ENCODE measurements around the gene PRKACA. TPM values are rescaled to one million over a fixed set of nuclear protein-coding genes. Genes with fewer than 3 reads are reported as not detected.

The PRKACA gene
- total and polyA plus RNA-seq, 4 donors = 53.7 to 125 (median 89.4) TPM

- no peak for DNase-seq
- ATAC-seq (ENCODE audit: low FRiP score) = no peak
- H3K27ac ChIP-seq (ENCODE audit: low read depth in 1 of 2, low read length in 2 of 2) = no peak overlapping the region
- H3K4me3 ChIP-seq (ENCODE audit: low read length in 2 of 2) = no peak overlapping the region
- no peaks in the 10 kb centered on the region for H3K36me3 ChIP-seq (ENCODE audit: control insufficient read depth in 1 of 2, insufficient read depth in 2 of 2, low read length in 1 of 2)
- WGBS, 2 donors = 87 to 90% methylated on average over 9 of the region's 9 CpGs
- intact Hi-C loops (cut with DNase I) = loop anchor here (5.0 to 10.0 kb wide), 3 partner anchors 58 to 145 kb away; no protein-coding TSS in a partner anchor
- H3K9me3 ChIP-seq (ENCODE audit: control insufficient read depth, low read length) = no peaks in the 10 kb centered on the region
- H3K4me1 ChIP-seq (ENCODE audit: control insufficient read depth in 1 of 2, insufficient read depth in 2 of 2, low read length in 2 of 2) = no peaks in the 10 kb centered on the region
- H3K27me3 ChIP-seq (ENCODE audit: control insufficient read depth in 1 of 2, insufficient read depth in 2 of 2, low read length in 1 of 2) = no peaks in the 10 kb centered on the region
Measured at GRCh38 chr19:14139944-14140343, 22.4 kb upstream of the PRKACA start.

DNA sequence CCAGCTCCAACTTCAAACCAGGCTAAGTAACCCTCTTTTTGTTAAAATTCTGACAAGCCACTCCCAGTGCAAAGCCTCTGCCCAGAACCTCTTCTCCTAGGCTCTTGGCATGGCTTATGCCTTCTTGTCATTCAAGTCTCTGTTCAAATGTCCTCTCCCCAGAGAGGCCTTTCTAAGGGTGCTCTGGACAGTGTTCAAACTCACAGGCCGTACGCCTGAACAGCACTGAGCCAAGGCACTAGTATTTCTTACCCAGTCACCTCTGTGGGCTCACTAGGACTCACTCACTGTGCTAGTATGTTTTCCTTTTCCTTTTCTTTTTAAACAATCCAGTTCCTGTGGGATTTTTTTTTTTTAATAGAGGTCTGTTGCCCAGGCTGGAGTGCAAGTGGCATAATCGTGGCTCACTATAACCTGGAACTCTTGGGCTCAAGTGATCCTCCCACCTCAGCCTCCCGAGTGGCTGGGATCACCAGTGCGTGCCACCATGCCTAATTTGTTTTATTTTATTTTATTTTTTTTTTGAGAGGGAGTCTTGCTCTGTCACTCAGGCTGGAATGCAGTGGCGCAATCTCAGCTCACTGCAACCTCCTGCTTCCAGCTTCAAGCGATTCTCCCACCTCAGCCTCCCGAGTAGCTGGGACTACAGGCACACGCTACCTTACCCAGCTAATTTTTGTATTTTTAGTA lies 21.2 kb upstream of the PRKACA start:
- H3K36me3 ChIP-seq (ENCODE audit: control insufficient read depth in 1 of 2, insufficient read depth in 2 of 2, low read length in 1 of 2) = no peaks in the 10 kb centered on the region
- intact Hi-C loops (cut with DNase I) = loop anchor here (5.0 kb wide), 2 partner anchors 56 to 61 kb away; no protein-coding TSS in a partner anchor
- no peak for DNase-seq
- 38 to 39% methylated on average over 9 of the region's 9 CpGs for WGBS, 2 donors
- no peaks in the 10 kb centered on the region for H3K9me3 ChIP-seq (ENCODE audit: control insufficient read depth, low read length)
- peak overlapping the region in 1 of 2 donors; percentile 56 for H3K27ac ChIP-seq (ENCODE audit: low read depth in 1 of 2, low read length in 2 of 2)
- no peak for ATAC-seq (ENCODE audit: low FRiP score)
- no peaks in the 10 kb centered on the region for H3K4me1 ChIP-seq (ENCODE audit: control insufficient read depth in 1 of 2, insufficient read depth in 2 of 2, low read length in 2 of 2)
- no peak overlapping the region for H3K4me3 ChIP-seq (ENCODE audit: low read length in 2 of 2)
- no peaks in the 10 kb centered on the region for H3K27me3 ChIP-seq (ENCODE audit: control insufficient read depth in 1 of 2, insufficient read depth in 2 of 2, low read length in 1 of 2)

GRCh38 chr19:14136509-14137281 lies 19.1 kb upstream of the PRKACA start, which contains the start of gene ASF1B:
TSS of gene ASF1B (minus strand) at chr19:14136589. CDS start at chr19:14136456, 133 bp downstream.
- DNase-seq = peak; percentile 99 to 100
- WGBS, 2 donors = 1% methylated on average over 74 to 78 of the region's 78 CpGs
- intact Hi-C loops (cut with DNase I) = loop anchor here (2.0 to 5.0 kb wide), 4 partner anchors 46 to 130 kb away; partner anchors contain the start of genes RFX1 (in 1 of the 2) and SAMD1 (in 1 of the 2)
- no peaks in the 10 kb centered on the region for H3K9me3 ChIP-seq (ENCODE audit: control insufficient read depth, low read length)
- H3K4me1 ChIP-seq (ENCODE audit: control insufficient read depth in 1 of 2, insufficient read depth in 2 of 2, low read length in 2 of 2) = no peaks in the 10 kb centered on the region
- peak; percentile 97 for ATAC-seq (ENCODE audit: low FRiP score)
- H3K27ac ChIP-seq (ENCODE audit: low read depth in 1 of 2, low read length in 2 of 2) = peak within 1 kb of the TSS; percentile 57 to 80
- no peaks in the 10 kb centered on the region for H3K27me3 ChIP-seq (ENCODE audit: control insufficient read depth in 1 of 2, insufficient read depth in 2 of 2, low read length in 1 of 2)
- peak within 1 kb of the TSS; percentile 64 to 65 for H3K4me3 ChIP-seq (ENCODE audit: low read length in 2 of 2)
- H3K36me3 ChIP-seq (ENCODE audit: control insufficient read depth in 1 of 2, insufficient read depth in 2 of 2, low read length in 1 of 2) = no peaks in the 10 kb centered on the region

- Histone ChIP-seq H3K27me3 (ENCODE audit: control insufficient read depth in 1 of 2, insufficient read depth in 2 of 2, low read length in 1 of 2) (no peaks in the 10 kb centered on the region), H3K4me3 (ENCODE audit: low read length in 2 of 2) (no peak overlapping the region), H3K9me3 (ENCODE audit: control insufficient read depth, low read length) (no peaks in the 10 kb centered on the region), H3K4me1 (ENCODE audit: control insufficient read depth in 1 of 2, insufficient read depth in 2 of 2, low read length in 2 of 2) (no peaks in the 10 kb centered on the region), H3K36me3 (ENCODE audit: control insufficient read depth in 1 of 2, insufficient read depth in 2 of 2, low read length in 1 of 2) (no peaks in the 10 kb centered on the region), H3K27ac (ENCODE audit: low read depth in 1 of 2, low read length in 2 of 2) (peak overlapping the region in 1 of 2 donors; percentile 7)
- 0 to 1% methylated on average over 31 to 38 of the region's 38 CpGs for WGBS, 2 donors
- intact Hi-C loops (cut with DNase I) = loop anchor here (2.0 to 5.0 kb wide), 4 partner anchors 45 to 129 kb away; partner anchors contain the start of genes RFX1 (in 1 of the 2) and SAMD1 (in 1 of the 2)
- no peak for DNase-seq
- ATAC-seq (ENCODE audit: low FRiP score) = peak; percentile 5
Measured at GRCh38 chr19:14135985-14136508, 18.5 kb upstream of the PRKACA start.

DNA sequence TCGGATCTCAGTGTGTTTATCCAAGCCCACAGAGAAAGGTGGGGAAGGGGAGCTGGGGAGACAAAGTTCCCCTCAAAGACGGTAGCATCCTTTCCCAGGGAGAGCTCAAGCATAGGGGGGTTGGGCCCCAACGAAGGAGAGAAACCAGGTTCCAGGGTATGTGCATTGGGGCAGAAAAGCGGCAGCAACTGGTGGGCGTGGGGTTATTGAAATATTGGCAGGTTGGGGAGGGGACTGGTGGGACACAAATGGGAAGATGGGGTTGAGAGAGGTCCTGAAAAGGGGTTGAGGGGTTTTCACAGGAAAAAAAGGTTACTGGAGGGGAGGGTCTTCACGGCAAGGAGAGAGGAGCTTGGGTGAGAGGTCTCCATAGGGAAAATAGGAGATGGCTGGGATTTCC lies 17.8 kb upstream of the PRKACA start:
- no peaks in the 10 kb centered on the region for H3K36me3 ChIP-seq (ENCODE audit: control insufficient read depth in 1 of 2, insufficient read depth in 2 of 2, low read length in 1 of 2)
- ATAC-seq (ENCODE audit: low FRiP score) = no peak
- intact Hi-C loops (cut with DNase I) = loop anchor here (5.0 kb wide), 2 partner anchors 53 to 58 kb away; no protein-coding TSS in a partner anchor
- H3K4me1 ChIP-seq (ENCODE audit: control insufficient read depth in 1 of 2, insufficient read depth in 2 of 2, low read length in 2 of 2) = no peaks in the 10 kb centered on the region
- no peak overlapping the region for H3K27ac ChIP-seq (ENCODE audit: low read depth in 1 of 2, low read length in 2 of 2)
- no peaks in the 10 kb centered on the region for H3K27me3 ChIP-seq (ENCODE audit: control insufficient read depth in 1 of 2, insufficient read depth in 2 of 2, low read length in 1 of 2)
- DNase-seq = no peak
- no peaks in the 10 kb centered on the region for H3K9me3 ChIP-seq (ENCODE audit: control insufficient read depth, low read length)
- 38 to 46% methylated on average over 6 of the region's 6 CpGs for WGBS, 2 donors
- H3K4me3 ChIP-seq (ENCODE audit: low read length in 2 of 2) = no peak overlapping the region

GRCh38 chr19:14127929-14128509 lies 10.5 kb upstream of the PRKACA start:
- intact Hi-C loops (cut with DNase I) = no loop called here
- no peaks in the 10 kb centered on the region for H3K36me3 ChIP-seq (ENCODE audit: control insufficient read depth in 1 of 2, insufficient read depth in 2 of 2, low read length in 1 of 2)
- H3K9me3 ChIP-seq (ENCODE audit: control insufficient read depth, low read length) = no peaks in the 10 kb centered on the region
- no peak overlapping the region for H3K4me3 ChIP-seq (ENCODE audit: low read length in 2 of 2)
- ATAC-seq (ENCODE audit: low FRiP score) (peak; percentile 22), DNase-seq (no peak)
- 57 to 65% methylated on average over 4 of the region's 4 CpGs for WGBS, 2 donors
- H3K27me3 ChIP-seq (ENCODE audit: control insufficient read depth in 1 of 2, insufficient read depth in 2 of 2, low read length in 1 of 2) = no peaks in the 10 kb centered on the region
- H3K27ac ChIP-seq (ENCODE audit: low read depth in 1 of 2, low read length in 2 of 2) = no peak overlapping the region
- no peaks in the 10 kb centered on the region for H3K4me1 ChIP-seq (ENCODE audit: control insufficient read depth in 1 of 2, insufficient read depth in 2 of 2, low read length in 2 of 2)

- no peaks in the 10 kb centered on the region for H3K36me3 ChIP-seq (ENCODE audit: control insufficient read depth in 1 of 2, insufficient read depth in 2 of 2, low read length in 1 of 2)
- no peak overlapping the region for H3K4me3 ChIP-seq (ENCODE audit: low read length in 2 of 2)
- intact Hi-C loops (cut with DNase I) = no loop called here
- DNase-seq (peak in 1 of 2 donors; percentile 75), ATAC-seq (ENCODE audit: low FRiP score) (no peak)
- no peaks in the 10 kb centered on the region for H3K9me3 ChIP-seq (ENCODE audit: control insufficient read depth, low read length)
- no peaks in the 10 kb centered on the region for H3K27me3 ChIP-seq (ENCODE audit: control insufficient read depth in 1 of 2, insufficient read depth in 2 of 2, low read length in 1 of 2)
- H3K27ac ChIP-seq (ENCODE audit: low read depth in 1 of 2, low read length in 2 of 2) = no peak overlapping the region
- WGBS, 2 donors = 90% methylated on average over 8 of the region's 8 CpGs
- no peaks in the 10 kb centered on the region for H3K4me1 ChIP-seq (ENCODE audit: control insufficient read depth in 1 of 2, insufficient read depth in 2 of 2, low read length in 2 of 2)
Measured at GRCh38 chr19:14127176-14127575, 9.6 kb upstream of the PRKACA start.

GRCh38 chr19:14122924-14123323 lies 5.4 kb upstream of the PRKACA start:
- Histone ChIP-seq H3K27me3 (ENCODE audit: control insufficient read depth in 1 of 2, insufficient read depth in 2 of 2, low read length in 1 of 2) (no peaks in the 10 kb centered on the region), H3K4me3 (ENCODE audit: low read length in 2 of 2) (no peak overlapping the region), H3K27ac (ENCODE audit: low read depth in 1 of 2, low read length in 2 of 2) (no peak overlapping the region), H3K4me1 (ENCODE audit: control insufficient read depth in 1 of 2, insufficient read depth in 2 of 2, low read length in 2 of 2) (no peaks in the 10 kb centered on the region), H3K36me3 (ENCODE audit: control insufficient read depth in 1 of 2, insufficient read depth in 2 of 2, low read length in 1 of 2) (no peaks in the 10 kb centered on the region), H3K9me3 (ENCODE audit: control insufficient read depth, low read length) (no peaks in the 10 kb centered on the region)
- no peak for ATAC-seq (ENCODE audit: low FRiP score)
- 95 to 98% methylated on average over 6 of the region's 6 CpGs for WGBS, 2 donors
- intact Hi-C loops (cut with DNase I) = no loop called here
- DNase-seq = no peak

All from aorta (tissue), 5 donors.